Fibroblast of villous mesenchyme (primary cell): ENCODE data around the gene TAF15. TPM values are rescaled to one million over a fixed set of nuclear protein-coding genes. Genes with fewer than 3 reads are reported as not detected.

Source experiments
- DNase-seq: peaks from one replicate; pipeline ENCODE4 v3.0.0-alpha.2; 2010; ENCODE audit warnings: low read depth
- H3K4me3 ChIP-seq: 2 replicates; pipeline ENCODE4 v1.5.1; 2011; ENCODE audit warnings: low read depth, mild to moderate bottlenecking, low read length
- CTCF ChIP-seq: IDR thresholded peaks from 2 replicates; pipeline ENCODE4 v1.5.1; 2012; ENCODE audit warnings: low read depth, mild to moderate bottlenecking, low read length; ENCODE audit not compliant: insufficient read depth
- total RNA-seq: library from RNA; depleted of rRNA; stranded (reverse); fragments of >200 nt; gene quantifications from 2 replicates; pipeline ENCODE4 v1.2.3, GENCODE V29; 2012

Gene TAF15
- total RNA-seq, 1 donor: 47.1 TPM

GRCh38 chr17:35889818-35890773 is 80.8 kb downstream of the TAF15 start:
- no peak for TF ChIP-seq CTCF
- H3K4me3 ChIP-seq: no peak overlapping the region
- peak; percentile 58 for DNase-seq

- no peak for DNase-seq
- TF ChIP-seq CTCF: no peak
- H3K4me3 ChIP-seq: no peak overlapping the region
Measured at GRCh38 chr17:35890774-35891155, 81.5 kb downstream of the TAF15 start.

DNA sequence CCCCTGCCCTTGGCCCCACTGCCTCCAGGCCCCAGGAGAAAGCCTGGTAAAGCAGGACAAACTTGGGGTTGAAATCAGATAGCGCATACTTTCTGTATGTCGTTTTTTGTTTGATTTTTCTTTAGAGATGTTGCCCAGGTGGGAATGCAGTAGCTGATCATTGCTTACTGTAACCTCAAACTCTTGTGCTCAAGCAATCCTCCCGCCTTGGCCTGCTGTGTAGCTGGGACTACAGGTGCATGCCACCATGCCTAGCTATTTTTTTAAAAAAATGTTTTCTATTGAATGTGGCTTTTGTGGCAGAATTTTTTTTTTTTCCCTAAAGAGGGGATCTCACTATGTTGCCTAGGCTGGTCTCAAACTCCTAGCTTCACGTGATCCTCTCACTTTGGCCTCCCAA is 82.0 kb downstream of the TAF15 start:
- no peak for DNase-seq
- no peak overlapping the region for H3K4me3 ChIP-seq
- TF ChIP-seq CTCF: no peak

DNA sequence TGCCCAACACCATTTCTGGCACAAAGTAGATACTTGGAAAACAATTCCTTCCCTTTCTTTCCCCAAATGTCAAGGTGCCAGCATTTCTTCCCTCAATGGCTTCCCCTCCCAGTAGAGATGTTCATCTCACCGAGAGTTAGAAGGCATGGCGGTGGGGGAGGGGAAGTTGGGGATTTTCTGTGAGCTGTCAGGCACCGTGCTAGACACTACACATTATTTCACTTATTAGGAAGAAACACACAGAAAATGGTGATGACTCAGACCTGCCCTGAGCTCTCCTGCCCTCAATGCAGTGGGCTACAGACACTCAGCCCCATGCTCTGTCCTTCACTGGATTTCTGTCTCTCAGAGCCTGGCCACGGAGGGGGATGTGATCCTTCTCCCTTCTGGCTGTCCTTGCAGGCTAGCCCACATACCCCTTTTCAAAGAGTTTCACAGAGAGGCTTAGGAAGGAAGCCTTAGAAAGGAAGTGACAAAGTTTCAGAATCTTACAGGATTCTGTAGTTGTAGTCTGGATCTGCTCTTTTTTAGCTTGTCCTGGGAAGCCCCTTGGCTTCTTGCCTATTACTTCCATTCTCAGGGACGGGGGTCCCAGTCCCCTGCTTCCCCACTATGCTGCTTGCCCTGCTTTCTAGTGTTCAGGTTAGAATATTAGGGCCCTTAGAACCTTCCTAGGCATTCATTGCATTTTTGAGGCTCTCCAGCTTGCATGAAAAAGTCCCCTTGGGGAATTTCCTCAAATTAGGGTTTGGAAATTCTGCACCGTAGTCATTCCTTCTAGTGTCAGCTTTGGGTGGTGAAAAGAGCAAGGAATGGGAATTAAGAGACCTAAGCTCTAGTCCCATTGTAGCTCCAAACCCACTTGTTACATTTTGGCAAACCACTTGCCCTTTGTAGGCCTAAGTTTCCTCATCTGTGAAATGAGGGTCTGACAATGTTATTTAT is 83.1 kb downstream of the TAF15 start:
- H3K4me3 ChIP-seq: no peak overlapping the region
- TF ChIP-seq CTCF: no peak
- peak; percentile 17 for DNase-seq

- no peak for TF ChIP-seq CTCF
- no peak for DNase-seq
- H3K4me3 ChIP-seq: no peak overlapping the region
Measured at GRCh38 chr17:35893751-35894150, 84.5 kb downstream of the TAF15 start.

GRCh38 chr17:35894206-35894605 is 84.9 kb downstream of the TAF15 start:
- no peak for DNase-seq
- H3K4me3 ChIP-seq: no peak overlapping the region
- TF ChIP-seq CTCF: no peak
